ENCODE measurements around the gene TDRKH.

DNA sequence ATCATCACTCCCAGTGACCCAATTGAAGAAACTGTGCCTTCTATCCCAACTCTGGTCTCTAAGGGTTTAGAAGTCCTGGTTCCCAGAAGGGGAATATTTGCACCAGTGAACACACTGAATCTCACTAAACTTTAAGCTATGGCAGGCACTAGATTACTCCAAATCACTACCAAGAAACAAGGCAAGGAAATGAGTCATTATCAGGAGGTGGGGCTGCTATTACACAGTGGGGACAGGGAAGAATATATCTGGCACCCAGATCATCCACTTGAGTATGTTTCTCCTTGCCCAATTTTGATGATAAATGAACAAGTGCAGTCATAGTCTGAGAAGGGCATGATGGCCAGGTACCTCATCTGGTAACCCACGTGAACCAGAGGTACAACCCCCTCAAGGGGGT is 34.0 kb downstream of the TDRKH start:
- no peak for TF ChIP-seq POLR2A (IDR thresholded peaks at IDR 0.05; ENCODE audit: low read depth, low read length)
- TF ChIP-seq SPI1 (IDR thresholded peaks at IDR 0.05; ENCODE audit: low read depth, low read length): no peak
- TF ChIP-seq PAX5 (IDR thresholded peaks at IDR 0.05; ENCODE audit: insufficient read depth, low read length, severe bottlenecking): no peak
- TF ChIP-seq POLR2AphosphoS5 (IDR thresholded peaks at IDR 0.05; ENCODE audit: low read depth, low read length): no peak
